GM18520 (cell line): ENCODE results near the gene C19orf85.
"Not testable (repeated sequence)": the region's sequence is repeated elsewhere in the genome, so short reads cannot be mapped to it uniquely, and the experiment has no call there.

Source experiments
- ATAC-seq: cut with Tn5 transposase; IDR thresholded peaks from one replicate; pipeline ENCODE4 v1.9.1; 2021; ENCODE audit not compliant: unreplicated experiment

Gene C19orf85

DNA sequence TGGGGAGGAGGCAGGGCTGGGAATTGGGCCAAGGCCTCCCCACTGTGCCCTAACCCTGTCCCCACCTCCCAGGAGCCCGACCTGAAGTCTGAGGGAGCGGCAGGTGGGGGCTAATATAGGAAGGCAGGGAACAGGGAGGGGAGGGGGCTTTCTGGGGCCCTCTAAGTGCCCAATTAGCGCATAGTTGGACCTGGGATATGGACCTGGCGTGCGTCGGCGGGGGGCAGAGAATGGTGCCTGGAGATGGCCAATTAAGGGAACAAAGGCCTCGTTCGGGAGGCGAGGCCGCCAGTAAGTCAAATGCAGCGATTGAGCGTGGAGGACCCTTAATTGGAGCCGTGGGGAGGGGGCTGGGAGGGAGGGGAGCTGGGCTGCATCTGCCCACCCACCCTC lies at the start of gene C19orf85:
C19orf85 (minus strand) TSS at position 90 of the 393 bp plus-strand sequence. CDS start 197 bp downstream, outside the sequence.
- no peak for ATAC-seq

DNA sequence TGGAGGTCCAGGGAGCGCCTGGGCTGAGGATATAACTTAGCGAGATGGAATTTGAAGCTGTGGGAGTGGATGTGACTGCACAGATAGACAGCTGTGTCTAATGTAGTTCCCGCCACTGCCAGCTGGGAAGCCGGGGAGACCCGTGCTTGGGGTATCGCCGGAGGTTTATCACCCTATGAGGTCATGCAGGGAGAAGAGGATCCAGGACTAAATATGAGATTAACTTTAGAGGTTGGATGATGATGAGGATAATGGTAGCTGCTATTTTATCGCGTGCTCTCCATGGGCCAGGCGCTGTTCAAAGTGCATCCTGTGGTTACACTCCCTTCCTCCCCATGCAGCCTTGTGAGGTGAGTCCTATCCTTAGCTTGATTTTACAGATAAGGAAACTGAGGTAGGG lies 43.6 kb upstream of the C19orf85 start:
- ATAC-seq: no peak

DNA sequence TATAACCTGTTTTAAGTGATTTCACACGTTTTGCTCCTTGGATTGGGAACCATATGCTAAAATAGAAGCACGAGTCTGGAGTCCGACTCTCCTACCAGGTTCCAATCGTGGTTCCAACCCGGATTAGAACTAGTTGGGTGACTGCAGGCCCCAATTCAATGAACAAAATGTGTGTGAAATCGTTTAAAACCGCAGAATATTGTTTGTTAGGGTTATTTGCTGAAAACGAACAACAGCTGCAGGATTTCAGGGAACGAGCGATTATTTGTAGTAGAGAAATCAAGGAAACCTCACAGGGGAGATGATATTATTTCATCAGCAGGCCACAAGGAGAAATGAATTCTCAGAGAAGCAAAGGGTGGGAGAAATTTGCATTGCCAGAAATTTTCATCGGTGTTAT lies 40.4 kb upstream of the C19orf85 start:
- ATAC-seq: no peak

DNA sequence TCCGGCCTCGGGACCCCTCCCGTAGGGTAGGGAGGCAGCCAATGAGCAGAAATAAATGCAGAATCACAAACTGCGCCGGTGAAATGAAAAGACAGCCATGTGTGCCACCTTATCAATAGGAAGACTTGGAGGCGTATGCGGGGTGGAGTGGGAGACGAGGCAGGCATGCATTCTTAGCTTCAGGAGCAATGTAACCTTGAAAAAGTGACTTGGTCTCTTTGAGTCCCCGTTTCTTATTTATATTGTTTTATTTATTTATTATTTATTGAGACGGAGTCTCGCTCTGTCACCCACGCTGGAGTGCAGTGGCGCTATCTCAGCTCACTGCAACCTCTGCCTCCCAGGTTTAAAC lies 39.7 kb upstream of the C19orf85 start:
- no peak for ATAC-seq

DNA sequence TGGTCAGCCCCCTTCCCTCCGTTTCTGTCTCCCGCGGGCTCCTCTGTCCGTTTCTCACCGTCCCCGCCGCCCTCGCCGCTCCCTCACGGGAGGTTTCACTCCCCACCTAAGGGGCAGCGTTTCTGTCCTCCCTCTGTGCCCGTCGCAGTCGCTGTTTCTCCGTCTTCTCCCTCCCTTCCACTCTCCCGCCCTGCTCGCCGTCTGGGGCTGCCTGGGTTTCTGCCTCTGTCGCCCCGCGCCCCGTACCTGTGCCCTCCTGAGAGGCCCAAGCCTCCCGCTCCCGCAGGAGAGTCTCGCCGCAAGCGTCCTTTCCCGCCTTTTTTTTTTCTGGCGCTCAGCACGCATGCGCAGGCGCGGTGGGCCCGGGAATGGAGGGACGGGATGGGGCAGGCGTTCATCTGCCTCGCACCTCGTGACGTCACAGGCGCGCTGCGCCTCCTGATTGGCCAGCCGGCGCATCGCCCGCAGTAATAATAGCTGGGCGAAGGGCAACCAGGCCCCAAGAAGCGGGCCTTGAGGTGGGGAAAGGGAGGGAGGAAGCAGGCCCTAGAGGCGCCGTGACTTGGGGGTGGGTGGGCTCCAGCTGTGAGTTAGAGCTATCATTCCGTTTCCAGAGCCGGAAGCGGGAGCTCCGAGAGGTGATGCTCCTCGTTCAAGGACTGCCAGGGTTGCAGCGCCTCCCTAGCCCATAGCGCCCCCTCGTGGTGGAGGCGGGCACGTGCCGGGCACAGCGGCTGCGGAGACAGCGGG lies 39.1 kb upstream of the C19orf85 start:
- peak; percentile 90 for ATAC-seq

DNA sequence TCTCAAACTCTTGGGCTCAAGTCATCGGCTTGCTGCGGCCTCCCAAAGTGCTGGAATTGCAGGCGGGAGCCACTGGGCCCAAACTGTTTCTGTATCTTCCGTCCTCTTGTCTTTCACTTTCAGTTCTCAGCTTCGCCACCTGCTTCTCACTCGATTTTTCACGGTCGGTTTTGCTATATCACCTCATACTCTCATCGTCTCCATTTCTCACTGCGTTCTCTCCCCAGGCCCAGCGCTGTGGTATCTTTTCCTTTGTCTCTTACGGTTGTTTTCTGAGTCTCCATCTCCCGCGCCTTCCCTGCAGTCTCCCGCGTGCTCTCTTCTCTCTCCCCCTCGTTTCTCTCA lies 38.6 kb upstream of the C19orf85 start:
- no peak for ATAC-seq

DNA sequence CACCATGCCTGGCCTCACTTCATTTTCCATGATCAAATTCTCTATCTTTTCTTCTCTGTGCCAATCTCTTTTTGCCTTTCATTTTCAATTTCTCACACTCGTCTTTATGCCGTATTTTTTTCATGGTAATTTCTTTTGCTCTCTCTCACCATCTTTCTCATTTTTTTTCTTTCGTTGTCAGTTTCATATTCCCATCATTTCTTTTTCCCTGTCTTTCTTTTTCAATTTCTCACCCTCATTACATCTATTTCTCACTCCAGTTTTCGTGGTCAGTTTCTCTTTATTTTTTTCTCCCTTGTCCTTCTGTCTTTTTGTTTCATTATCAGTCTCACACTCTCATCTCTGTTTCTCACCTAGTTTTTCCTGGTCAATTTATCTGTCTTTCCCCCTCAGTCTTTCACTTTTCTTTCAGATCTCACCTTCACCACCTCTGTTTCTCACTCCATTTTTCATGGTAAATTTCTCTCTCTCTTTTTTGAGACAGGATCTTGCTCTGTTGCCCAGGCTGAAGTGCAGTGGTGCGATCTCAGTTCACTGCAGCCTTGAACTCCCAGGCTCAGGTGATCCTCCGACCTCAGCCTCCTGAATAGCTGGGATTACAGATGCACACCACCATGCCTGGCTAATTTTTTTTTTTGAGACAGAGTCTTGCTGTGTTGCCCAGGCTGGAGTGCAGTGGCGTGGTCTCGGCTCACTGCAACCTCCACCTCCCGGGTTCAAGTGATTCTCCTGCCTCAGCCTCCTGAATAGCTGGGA lies 37.8 kb upstream of the C19orf85 start:
- no peak for ATAC-seq

DNA sequence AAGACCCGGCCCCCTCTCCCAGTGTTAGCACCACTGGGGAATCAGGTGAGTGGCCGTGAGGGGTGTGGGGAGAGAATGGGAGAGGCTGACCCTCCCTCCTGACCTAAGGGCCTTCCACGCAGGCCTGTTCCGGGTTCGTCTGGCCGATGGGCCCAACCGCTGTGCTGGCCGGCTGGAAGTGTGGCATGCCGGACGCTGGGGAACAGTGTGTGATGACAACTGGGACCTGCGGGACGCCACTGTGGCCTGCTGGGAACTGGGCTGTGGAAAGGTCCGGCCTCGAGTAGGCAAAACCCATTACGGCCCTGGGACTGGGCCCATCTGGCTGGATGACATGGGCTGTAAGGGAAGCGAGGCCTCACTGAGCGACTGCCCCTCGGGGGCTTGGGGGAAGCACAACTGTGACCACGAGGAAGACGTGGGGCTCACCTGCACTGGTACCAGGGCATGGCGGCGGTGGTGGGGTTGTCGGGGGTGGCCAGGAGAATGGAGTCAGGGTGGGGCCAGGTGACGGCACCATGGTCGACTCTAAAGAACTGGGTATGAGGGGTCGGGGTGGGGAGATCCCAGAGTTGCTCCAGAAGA lies 35.9 kb upstream of the C19orf85 start:
- ATAC-seq: no peak

DNA sequence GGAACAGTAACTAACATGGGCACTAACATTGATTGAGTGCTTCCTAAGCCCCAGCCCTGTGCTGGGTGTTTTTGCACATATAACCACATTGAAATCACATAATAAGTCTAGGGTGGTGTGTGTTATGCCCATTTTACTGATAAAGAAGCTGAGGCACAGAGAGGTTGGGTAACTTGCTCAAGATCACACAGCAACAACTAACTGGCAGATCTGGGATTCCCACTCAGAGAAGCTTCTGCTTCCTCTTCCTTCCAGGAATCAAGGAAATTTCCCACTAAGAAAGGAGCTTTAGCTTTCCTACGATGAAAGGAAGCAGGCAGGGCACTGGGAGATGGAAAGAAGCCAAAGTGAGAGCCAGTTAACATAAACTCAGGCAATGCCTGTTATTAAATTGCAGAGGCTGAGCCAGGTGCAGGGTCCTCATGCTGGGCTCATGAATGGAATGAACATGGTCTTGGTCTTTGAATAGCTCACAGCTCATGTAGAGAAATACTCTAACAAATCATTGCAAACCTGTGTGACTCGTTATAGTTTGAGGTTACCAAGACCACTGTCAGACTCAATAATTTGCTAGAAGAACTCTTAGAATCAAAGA lies 33.8 kb upstream of the C19orf85 start:
- no peak for ATAC-seq

DNA sequence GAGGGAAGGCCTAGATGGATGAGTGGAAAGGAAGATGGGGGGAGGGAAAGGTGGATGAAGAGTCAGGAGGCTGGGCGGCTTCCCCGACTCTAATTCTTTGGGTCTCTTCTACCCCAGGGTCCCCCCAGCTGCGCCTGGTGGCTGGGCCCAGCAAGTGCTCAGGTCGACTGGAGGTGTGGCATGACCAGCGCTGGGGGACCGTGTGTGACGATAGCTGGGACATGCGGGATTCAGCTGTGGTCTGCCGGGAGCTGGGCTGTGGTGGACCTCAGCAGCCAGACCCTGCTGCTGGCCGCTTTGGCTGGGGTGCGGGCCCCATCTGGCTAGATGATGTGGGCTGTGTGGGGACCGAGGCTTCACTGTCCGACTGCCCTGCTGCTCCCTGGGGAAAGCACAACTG lies 33.2 kb upstream of the C19orf85 start:
- no peak for ATAC-seq

DNA sequence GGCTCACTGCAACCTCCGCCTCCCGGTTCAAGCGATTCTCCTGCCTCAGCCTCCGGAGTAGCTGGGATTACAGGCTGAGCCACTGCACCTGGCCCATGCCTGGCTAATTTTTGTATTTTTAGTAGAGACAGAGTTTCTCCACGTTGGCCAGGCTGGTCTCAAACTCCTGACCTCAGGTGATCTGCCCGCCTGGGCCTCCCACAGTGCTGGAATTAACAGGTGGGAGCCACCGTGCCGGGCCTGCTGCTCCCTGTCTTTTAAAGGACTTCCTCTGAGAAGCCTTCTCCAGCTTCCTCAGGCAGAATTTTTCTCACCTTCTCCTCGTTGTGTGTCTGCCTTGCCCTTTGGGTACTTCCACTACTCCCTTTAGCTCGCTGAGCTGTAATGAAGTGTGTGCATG lies 32.3 kb upstream of the C19orf85 start:
- ATAC-seq: not testable (repeated sequence)

DNA sequence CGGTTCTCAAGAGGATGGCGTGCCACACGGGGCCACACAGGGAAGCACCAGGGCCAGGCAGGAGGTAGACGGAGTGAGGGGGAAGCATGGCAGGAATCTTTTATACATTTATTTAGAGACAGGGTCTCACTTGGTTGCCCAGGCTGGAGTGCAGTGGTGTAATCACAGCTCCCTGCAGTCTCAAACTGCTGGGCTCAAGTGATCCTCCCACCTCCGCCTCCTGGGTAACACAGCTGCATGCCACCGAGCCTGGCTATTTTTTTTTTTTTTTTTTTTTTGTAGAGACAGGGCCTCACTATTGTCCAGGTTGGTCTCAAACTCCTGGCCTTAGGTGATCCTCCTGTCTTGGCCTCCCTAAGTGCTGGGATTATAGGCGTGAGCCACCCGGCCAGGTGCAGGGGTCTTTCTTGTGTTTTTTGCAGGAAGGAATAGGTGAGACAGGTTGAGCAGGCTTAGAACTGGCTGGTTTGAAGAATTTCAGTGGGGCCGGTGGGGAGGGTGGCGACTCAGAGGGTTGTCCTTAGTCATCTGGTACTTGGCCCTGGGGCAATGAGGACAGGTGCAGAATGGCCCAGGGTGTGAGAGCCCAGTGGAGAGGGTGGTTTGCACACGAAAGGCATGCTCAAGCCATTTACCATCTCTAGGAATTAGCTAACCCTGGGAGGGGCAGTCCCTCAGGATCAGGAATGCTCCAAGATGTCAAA lies 31.2 kb upstream of the C19orf85 start:
- no peak for ATAC-seq

DNA sequence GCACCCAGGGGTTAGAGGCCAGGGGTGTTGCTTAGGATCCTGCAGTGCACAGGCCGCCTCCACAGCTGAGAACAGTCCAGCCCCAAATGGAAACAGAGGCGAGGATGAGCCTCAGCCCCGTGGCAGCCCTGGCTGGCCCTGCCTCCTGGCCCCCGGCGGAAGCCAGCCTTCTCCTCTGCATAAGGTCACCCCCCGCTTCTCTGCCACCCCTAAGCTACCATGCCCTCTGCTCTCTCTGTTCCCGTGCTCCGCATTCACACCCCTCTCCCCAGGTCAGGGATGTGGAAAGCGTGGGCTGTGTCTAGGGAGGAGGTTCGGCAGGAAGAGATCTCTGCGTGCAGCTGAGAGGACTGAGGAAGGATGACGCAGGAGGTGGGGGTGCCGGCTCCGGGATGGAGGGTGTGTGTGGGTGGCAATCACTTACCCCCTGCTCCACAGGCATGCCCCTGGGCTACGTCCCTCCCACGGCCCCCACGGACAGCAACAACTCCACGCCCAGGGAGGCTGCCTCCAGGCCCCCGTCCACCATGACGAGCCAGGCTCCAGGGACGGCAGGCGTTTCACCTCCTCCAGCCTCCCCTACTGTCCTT lies 29.7 kb upstream of the C19orf85 start:
- no peak for ATAC-seq

DNA sequence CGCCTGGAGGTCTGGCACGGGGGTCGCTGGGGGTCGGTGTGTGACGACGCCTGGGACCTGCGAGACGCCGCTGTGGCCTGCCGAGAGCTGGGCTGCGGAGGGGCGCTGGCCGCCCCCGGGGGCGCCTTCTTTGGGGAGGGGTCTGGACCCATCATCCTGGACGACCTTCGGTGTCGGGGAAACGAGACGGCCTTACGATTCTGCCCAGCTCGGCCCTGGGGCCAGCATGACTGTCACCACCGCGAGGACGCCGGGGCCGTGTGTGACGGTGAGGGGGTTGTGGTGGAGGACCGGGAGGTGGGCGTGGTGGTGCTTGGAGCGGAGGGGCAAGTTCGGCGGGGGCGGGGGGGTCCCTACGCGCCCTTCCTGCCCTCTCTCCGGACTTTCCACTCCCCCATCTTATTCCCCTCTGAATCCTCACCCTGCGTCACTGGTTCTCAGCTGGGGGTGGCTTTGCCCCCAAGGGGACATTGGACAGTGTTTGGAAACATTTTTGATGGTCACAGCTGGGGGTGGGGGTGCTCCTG lies 29.2 kb upstream of the C19orf85 start:
- no peak for ATAC-seq

DNA sequence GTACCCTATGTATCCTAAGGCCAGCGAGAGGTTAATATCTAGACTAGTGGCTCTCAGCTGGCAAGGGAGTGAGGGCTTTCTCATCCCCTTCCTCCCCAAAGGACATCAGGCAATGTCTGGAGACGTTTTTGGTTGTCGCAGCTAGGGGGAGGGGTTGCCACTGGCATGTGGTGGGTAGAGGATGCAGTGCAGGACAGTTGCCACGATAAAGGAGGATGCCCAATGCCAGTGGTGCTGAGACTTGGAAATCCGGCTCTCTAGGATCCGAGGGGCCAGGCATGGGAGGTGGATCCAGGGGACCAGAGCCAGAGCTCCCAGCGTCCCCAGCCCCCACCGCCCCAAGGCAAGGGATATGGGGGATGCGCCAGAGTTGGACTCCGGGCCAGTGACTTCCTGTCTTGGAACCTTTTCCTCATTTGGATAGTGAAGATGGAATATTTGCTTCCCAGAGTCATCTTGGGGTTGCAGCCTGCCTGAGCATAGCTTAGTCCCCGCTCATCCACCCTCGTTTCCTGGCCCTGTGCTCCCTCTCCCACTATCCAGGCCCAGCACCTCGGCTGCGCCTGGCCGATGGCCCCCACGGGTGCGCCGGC lies 28.6 kb upstream of the C19orf85 start:
- no peak for ATAC-seq

DNA sequence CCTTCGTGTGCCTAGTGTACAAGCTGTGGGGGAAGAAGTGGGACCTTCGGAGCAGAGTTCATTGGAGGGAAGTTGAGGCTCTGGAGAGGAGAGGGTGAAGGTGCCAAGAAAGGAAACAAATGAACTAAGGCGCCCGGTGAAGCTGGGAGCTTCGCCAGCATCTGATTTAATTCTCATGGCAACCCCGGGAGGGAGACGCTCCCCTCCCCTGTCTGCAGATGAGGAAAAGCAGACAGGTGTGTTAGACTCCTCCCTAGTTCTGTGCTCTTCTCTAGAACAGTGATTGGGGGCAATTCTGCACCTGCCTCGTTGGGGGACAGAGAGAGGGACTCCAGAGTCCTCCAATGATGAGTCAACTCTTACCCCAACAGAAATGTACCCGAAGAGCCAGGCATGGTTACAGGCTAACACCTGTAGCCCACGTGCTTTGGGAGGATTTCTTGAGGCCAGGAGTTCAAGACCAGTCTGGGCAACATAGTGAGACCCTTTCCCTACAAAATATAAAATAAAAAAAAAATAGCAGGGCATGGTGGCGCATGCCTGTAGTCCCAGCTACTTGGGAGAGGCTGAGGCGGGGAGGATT lies 27.9 kb upstream of the C19orf85 start:
- no peak for ATAC-seq

DNA sequence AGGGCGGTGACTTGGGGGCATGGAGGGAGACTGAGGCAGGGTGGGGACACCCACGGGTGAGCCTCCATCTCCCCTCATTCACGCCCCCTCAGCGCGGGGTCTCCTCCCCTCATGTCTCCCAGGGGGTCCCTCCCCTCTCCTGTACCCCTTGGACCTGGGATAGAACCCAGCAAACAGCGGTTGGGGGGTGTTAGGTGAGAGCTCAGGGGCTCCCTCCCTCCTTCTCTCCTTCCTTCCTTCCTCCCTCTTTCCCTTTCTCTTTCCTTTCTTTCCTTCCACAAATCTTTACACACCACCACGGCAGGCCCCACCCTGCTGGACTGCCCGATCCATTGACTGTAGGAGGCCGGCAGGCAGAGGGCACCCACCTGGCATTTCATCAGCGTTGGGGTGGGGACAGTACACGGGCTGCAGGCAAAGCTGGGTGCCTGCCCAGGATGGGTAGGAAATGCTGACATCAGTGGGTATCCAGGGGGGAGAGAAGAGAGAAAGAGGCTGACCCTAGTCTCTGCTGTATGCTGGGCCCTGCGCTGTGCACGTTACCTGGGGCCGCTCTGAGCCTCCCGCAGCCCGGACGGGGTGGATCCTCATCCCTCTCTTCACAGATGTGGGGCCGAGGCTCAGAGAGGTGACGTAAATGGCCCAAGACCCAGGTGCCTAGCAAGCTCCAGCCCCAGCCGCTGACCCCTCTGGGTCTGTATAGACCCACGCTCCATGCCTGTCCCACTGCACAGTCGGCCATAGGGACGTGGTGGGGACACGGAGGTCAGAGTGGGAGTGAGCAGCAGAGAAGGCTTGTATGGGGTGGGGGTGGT lies 27.2 kb upstream of the C19orf85 start:
- ATAC-seq: no peak

DNA sequence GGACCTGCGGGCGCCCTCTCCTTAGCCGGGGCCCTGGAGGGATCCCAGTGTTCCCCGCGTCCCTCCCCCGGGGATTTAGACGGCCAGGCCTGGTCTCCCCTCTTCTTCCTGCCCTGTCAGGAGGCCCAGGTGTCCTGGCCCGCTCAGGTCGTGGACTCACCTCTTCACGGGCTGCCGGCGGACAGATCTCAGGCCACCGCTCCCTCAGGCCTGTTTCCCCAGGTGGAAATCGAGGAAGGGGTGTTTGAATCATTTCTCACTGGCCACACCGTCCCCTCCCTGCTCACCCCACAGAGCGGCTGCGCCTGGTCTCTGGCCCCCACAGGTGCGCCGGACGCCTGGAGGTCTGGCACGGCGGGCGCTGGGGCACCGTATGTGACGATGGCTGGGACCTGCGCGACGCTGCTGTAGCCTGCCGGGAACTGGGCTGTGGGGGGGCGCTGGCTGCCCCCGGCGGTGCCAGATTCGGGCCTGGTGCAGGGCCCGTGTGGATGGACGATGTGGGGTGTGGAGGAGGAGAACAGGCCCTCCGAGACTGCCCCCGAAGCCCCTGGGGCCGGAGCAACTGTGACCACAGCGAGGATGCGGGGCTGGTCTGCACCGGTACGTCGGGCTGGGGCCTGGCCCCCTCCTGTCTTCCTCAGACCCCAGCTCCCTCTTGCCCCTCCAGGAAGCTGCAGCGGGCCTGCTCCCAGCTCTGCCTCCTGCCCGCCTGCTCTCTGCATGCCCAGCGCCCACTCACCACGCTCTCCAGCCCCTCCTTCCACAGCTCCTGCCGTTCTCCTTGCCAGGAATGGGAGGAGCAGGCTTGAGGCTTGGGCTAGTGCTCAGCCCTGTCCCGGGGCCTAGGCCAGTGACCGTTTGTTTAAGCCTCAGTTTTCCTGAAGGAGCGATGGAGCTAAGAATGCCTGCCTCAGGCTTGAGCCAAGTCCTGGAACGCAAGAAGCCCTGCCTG lies 26.2 kb upstream of the C19orf85 start:
- no peak for ATAC-seq
